GM12874 (cell line): ENCODE data around the gene TPPP.

ENCODE experiments used
- CTCF ChIP-seq: IDR thresholded peaks from 2 replicates; pipeline ENCODE4 v1.5.1; 2011; ENCODE audit warnings: low read depth, mild to moderate bottlenecking, control low read depth, low read length, moderate library complexity; ENCODE audit not compliant: insufficient read depth

TPPP gene

DNA sequence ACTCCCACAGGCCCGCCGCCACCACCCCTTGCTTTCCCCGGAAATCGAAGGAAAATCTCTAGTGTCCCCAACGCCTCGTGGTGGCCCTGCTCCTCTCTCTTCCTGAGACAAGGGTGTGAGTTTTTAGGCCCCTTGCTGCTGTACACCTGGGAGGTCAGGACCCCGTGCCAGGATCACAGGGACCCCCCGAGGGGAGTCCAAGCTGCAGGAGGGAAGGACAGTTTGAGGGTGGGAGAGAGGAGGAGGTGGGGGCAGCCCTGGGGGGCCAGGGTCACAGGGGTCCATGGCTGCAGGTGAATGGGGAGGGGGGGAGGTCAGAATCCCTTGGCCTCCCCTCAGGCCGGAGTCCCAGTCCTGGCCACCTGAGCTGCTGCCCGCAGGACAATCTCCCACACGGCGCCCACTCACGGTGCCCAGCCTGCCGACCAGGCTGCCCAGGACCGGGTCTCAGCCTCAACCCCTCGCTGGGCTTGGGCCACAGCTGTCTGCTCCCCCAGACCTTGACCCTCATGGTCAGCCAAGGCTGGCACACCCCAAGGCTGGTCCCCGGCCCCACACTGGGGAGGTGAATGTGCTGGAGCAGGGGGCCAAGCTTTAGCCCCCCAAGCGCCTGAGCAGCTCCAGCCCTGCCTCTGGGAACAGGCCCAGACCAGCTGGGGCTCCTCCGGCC is 19.9 kb downstream of the TPPP start:
- TF ChIP-seq CTCF: no peak

DNA sequence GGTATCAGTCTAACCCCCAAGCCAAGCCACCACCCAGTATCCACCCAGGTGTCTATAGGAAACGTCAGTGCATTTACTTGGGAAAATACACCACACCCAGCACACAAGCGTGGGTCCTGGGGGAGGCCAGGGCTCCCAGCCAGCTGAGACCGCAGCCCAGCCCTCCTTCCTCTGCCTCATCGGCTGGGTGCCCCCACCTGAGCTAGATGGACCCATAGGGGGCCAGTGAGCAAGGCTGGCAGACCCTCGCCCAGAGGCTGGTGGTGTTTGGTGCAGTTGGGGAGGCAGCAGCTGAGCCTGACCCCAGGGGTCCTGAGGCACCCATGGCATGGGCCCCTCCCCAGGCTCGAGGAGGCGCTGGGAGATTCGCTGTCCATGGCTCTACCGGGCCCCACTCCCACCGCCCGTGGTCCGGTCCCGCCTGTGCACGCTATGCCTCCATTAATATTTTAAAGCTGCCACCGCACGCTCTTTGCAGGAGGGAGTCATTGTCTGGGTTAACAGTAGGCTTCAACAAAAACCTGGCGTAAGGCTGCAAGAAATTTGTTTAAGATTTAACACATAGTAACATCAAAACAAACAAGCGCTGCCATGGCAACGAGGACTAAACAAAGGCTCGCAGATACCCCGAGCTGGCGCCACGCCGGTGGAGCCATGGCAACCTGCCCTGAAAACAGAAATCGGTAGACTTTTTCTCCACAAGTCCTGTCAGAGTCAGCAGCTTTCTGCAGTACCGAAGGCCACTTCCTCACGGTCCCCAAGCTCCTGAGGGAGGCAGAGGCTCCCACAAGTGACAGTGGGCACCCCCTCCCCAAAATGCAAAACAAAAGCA is 20.6 kb downstream of the TPPP start:
- TF ChIP-seq CTCF: no peak

GRCh38 chr5:671459-672328 is 21.5 kb downstream of the TPPP start:
- TF ChIP-seq CTCF: peak; percentile 89

DNA sequence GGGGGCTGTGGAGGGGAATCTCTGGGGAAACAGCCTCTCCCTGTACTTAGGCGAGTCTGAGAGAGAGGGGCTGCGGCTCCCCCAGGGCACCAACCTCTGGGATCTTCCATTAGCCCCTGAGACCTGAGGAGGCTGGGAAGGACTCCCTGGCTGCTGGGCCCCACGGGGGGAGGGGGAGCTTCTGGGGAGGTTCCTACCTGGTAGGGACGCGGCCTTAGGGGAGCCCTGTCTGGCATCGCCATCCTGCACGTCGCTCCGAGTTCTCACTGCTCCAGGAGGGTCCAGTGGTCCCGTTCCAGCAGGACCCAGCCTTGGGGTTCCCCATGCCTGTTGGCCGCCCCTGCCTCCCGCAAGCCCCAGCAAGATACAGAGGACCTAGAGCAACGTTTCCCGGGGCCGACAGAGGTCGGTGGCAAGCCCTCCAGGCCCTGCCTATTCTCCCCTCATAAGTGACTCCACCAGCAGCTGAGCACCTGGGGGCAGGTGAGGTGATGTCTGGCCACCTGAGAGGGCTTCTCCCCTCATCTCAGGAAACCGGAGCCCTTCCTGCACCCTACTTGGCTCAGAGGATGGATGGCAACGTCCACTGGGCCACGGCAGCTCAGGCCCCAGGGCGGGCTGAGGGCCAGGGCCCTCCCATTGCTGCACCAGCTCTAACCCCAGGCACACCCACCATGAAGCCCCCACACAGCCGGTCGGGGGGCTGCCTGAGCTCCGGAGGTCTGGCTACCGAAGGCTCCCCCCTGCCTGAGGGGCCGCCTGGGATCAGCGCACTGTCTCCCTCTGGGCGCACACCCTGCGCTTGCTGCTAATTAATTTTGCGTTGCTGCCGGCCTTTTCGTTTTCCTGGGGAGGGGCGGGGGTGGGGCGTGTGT is 22.5 kb downstream of the TPPP start:
- no peak for TF ChIP-seq CTCF

DNA sequence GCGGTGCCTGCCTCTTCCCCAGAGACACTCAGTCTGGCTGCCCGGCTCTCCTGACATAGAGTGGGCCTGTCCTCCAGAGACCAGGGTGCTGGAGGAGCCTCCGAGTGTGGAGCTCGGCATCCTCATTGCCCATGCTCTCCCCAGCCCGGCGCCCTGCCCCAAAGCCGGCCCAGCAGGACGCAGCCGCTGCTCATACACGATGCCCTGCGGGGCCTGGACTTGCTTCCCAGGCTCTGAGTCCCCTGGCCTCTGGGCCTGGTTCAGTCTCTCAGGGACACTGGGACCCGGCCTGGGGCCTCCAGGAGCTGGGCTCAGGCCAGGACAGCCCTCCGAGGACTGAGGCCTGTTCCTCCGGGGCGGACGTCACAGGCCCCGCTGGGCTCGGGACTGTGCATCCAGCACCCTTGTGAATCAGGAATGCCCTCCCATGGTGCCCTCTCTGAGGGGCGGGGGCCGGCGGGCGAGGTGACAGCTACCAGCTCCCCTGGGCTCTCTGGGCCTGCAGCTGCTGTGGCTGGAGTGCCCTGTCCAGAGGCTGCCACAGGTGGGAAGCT is 23.2 kb downstream of the TPPP start:
- TF ChIP-seq CTCF: no peak

DNA sequence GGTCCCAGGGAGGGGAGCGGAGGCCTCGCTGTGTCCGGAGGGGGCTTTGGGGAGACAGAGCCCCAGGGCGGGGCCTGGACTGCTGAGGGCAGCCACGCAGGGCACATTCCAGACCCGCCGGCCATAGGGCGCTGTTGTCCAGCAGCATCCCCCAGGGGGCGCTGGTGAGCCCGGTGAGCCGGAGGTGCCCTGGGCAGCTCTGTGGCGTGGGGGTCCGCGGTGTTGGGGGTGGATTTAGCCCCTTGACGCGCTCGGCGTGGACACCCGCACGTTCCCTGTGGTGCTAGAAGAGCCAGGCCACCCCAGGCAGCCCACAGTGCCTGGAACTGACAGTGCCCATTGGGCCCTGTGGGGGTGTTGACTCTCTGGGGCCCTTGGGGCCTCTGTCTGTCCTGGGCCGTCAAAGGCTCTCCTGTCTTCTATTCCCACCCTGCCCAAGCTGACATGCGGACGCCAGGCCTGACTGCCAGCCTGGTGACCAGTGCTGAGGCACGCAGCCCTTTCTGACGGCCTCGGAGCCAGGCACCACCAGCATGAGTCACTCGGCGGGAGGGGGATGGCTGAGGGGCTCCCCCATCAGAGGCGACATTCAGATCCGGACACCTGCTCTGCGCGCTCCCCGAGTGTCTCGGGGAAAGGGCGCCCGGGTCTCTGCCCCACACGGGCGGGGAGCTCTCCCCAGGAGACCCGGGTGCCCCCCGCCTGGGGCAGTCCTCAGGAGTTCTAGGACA is 23.9 kb downstream of the TPPP start:
- peak; percentile 86 for TF ChIP-seq CTCF
